Loucy (cell line): Measurements from ENCODE around the gene LGALS9.

ENCODE experiments used
- H2AFZ ChIP-seq: fragments of 200-600 bp; sonication (generic); 2 replicates; pipeline ENCODE4 v1.6.0; 2016; ENCODE audit warnings: antibody characterized with exemption, mild to moderate bottlenecking, low read length, moderate library complexity
- H3F3A ChIP-seq: fragments of 200-600 bp; 2 replicates; pipeline ENCODE4 v1.6.0; 2016; ENCODE audit warnings: antibody characterized with exemption, low read depth, mild to moderate bottlenecking
- H3K27me3 ChIP-seq: fragments of 200-600 bp; sonication (generic); 2 replicates; pipeline ENCODE4 v1.6.1; 2014; ENCODE audit warnings: low read length, mild to moderate bottlenecking; ENCODE audit not compliant: insufficient read depth, poor library complexity, severe bottlenecking
- H3K36me3 ChIP-seq: fragments of 200-600 bp; sonication (generic); 2 replicates; pipeline ENCODE4 v1.6.1; 2016; ENCODE audit warnings: low read length; ENCODE audit not compliant: insufficient read depth
- H3K4me1 ChIP-seq: fragments of 200-600 bp; sonication (generic); 2 replicates; pipeline ENCODE4 v1.5.1; 2014; ENCODE audit warnings: low read length, mild to moderate bottlenecking; ENCODE audit not compliant: insufficient read depth, poor library complexity, severe bottlenecking
- H3K4me2 ChIP-seq: fragments of 200-600 bp; sonication (generic); 2 replicates; pipeline ENCODE4 v1.6.0; 2014; ENCODE audit warnings: antibody characterized with exemption, low read length, low read depth, mild to moderate bottlenecking; ENCODE audit not compliant: poor library complexity, severe bottlenecking
- H3K4me3 ChIP-seq: fragments of 200-600 bp; sonication (generic); 2 replicates; pipeline ENCODE4 v1.5.1; 2014; ENCODE audit warnings: low read length, mild to moderate bottlenecking, mixed read lengths; ENCODE audit not compliant: poor library complexity, severe bottlenecking
- H3K79me2 ChIP-seq: fragments of 200-600 bp; sonication (generic); 2 replicates; pipeline ENCODE4 v1.6.1; 2014; ENCODE audit warnings: low read length; ENCODE audit not compliant: insufficient read depth
- H3K9ac ChIP-seq: fragments of 200-600 bp; sonication (generic); 2 replicates; pipeline ENCODE4 v1.6.0; 2014; ENCODE audit warnings: mild to moderate bottlenecking, low read depth, low read length, moderate library complexity; ENCODE audit not compliant: poor library complexity, severe bottlenecking
- H3K9me2 ChIP-seq: fragments of 200-600 bp; sonication (generic); replicated peaks from 2 replicates; pipeline ENCODE4 v1.6.1; 2016; ENCODE audit warnings: low read depth, low read length, mixed read lengths
- H3K9me3 ChIP-seq: fragments of 200-600 bp; sonication (generic); 2 replicates; pipeline ENCODE4 v1.6.1; 2014; ENCODE audit warnings: mild to moderate bottlenecking, antibody characterized with exemption, low read length, low read depth; ENCODE audit not compliant: insufficient read depth
- H4K20me1 ChIP-seq: fragments of 200-600 bp; sonication (generic); 2 replicates; pipeline ENCODE4 v1.6.0; 2014; ENCODE audit warnings: antibody characterized with exemption, low read length, mild to moderate bottlenecking; ENCODE audit not compliant: insufficient read depth, poor library complexity, severe bottlenecking
- CTCF ChIP-seq: fragments of 200-600 bp; sonication (generic); conservative IDR thresholded peaks from 2 replicates; pipeline ENCODE4 v1.5.1; 2014; ENCODE audit warnings: mild to moderate bottlenecking, antibody characterized with exemption, low read length
- EZH2phosphoT487 ChIP-seq: fragments of 200-600 bp; IDR thresholded peaks from 2 replicates; pipeline ENCODE4 v1.6.1; 2018; ENCODE audit warnings: antibody characterized with exemption, mild to moderate bottlenecking, moderate library complexity, borderline replicate concordance

The LGALS9 gene

GRCh38 chr17:27667656-27668487 is 36.9 kb downstream of the LGALS9 start:
- no peak overlapping the region for H3K4me2 ChIP-seq
- no peaks in the 10 kb centered on the region for H3K79me2 ChIP-seq
- no peaks in the 10 kb centered on the region for H3K9me2 ChIP-seq
- H4K20me1 ChIP-seq, result no peaks in the 10 kb centered on the region
- H3K4me1 ChIP-seq, result no peaks in the 10 kb centered on the region
- no peaks in the 10 kb centered on the region for H3K27me3 ChIP-seq
- H3K36me3 ChIP-seq, result no peaks in the 10 kb centered on the region
- no peak overlapping the region for H3K4me3 ChIP-seq
- no peaks in the 10 kb centered on the region for H3F3A ChIP-seq
- no peaks in the 10 kb centered on the region for H3K9me3 ChIP-seq
- TF ChIP-seq CTCF, result no peak
- TF ChIP-seq EZH2phosphoT487, result no peak
- H3K9ac ChIP-seq, result no peak overlapping the region
- H2AFZ ChIP-seq, result no peak overlapping the region

- Histone ChIP-seq H3K79me2 (no peaks in the 10 kb centered on the region), H4K20me1 (no peaks in the 10 kb centered on the region), H3K9me2 (no peaks in the 10 kb centered on the region), H3K4me1 (no peaks in the 10 kb centered on the region), H3K36me3 (no peaks in the 10 kb centered on the region), H3K27me3 (no peaks in the 10 kb centered on the region), H3K9me3 (no peaks in the 10 kb centered on the region), H3K4me2 (no peak overlapping the region), H3K9ac (no peak overlapping the region), H3K4me3 (no peak overlapping the region), H3F3A (no peaks in the 10 kb centered on the region), H2AFZ (no peak overlapping the region)
- no peak for TF ChIP-seq CTCF
- TF ChIP-seq EZH2phosphoT487, result no peak
Observed at GRCh38 chr17:27668488-27668823, 37.5 kb downstream of the LGALS9 start.

GRCh38 chr17:27669136-27669535 is 38.1 kb downstream of the LGALS9 start:
- Histone ChIP-seq H3F3A (no peaks in the 10 kb centered on the region), H3K4me2 (no peak overlapping the region), H3K4me1 (no peaks in the 10 kb centered on the region), H4K20me1 (no peaks in the 10 kb centered on the region), H3K4me3 (no peak overlapping the region), H3K36me3 (no peaks in the 10 kb centered on the region), H3K9me3 (no peaks in the 10 kb centered on the region), H3K9ac (no peak overlapping the region), H3K9me2 (no peaks in the 10 kb centered on the region), H3K79me2 (no peaks in the 10 kb centered on the region), H3K27me3 (no peaks in the 10 kb centered on the region), H2AFZ (no peak overlapping the region)
- TF ChIP-seq CTCF (no peak), EZH2phosphoT487 (no peak)
